SU-DHL-6 (cell line): ENCODE results near the gene GPR26.

Source experiments
- H2AFZ ChIP-seq: fragments of 200-600 bp; sonication (generic); 2 replicates; pipeline ENCODE4 v1.6.1; 2014; ENCODE audit warnings: low read depth, mild to moderate bottlenecking, moderate library complexity, mixed read lengths, antibody characterized with exemption, low read length; ENCODE audit not compliant: severe bottlenecking
- H3F3A ChIP-seq: fragments of 200-600 bp; shearing (Covaris generic); 2 replicates; pipeline ENCODE4 v1.6.0; 2016; ENCODE audit warnings: antibody characterized with exemption, mild to moderate bottlenecking; ENCODE audit not compliant: insufficient read depth
- H3K27ac ChIP-seq: fragments of 200-600 bp; sonication (generic); 2 replicates; pipeline ENCODE4 v1.5.1; 2016; ENCODE audit warnings: low read depth, mild to moderate bottlenecking, low read length, moderate library complexity, mixed read lengths
- H3K27me3 ChIP-seq: fragments of 200-600 bp; sonication (generic), shearing (Covaris generic); 2 replicates; pipeline ENCODE4 v1.6.0; 2014; ENCODE audit warnings: mild to moderate bottlenecking, low read length
- H3K36me3 ChIP-seq: fragments of 200-600 bp; sonication (generic); 2 replicates; pipeline ENCODE4 v1.6.1; 2014; ENCODE audit warnings: mild to moderate bottlenecking, low read length, mixed read lengths
- H3K4me2 ChIP-seq: fragments of 300-600, 200-600 bp; shearing (Covaris generic), sonication (generic); 2 replicates; pipeline ENCODE4 v1.6.0; 2014; ENCODE audit warnings: low read length, low read depth, mild to moderate bottlenecking; ENCODE audit not compliant: poor library complexity, severe bottlenecking
- H3K4me3 ChIP-seq: fragments of 200-600 bp; sonication (generic); 2 replicates; pipeline ENCODE4 v1.5.1; 2014; ENCODE audit warnings: antibody characterized with exemption, low read length, mild to moderate bottlenecking, mixed read lengths; ENCODE audit not compliant: insufficient read depth, poor library complexity, severe bottlenecking
- H3K79me2 ChIP-seq: fragments of 200-600 bp; sonication (generic); 2 replicates; pipeline ENCODE4 v1.6.1; 2014; ENCODE audit warnings: mild to moderate bottlenecking, low read length, moderate library complexity; ENCODE audit not compliant: insufficient read depth
- H3K9ac ChIP-seq: fragments of 200-600 bp; sonication (generic); 2 replicates; pipeline ENCODE4 v1.7.0; 2014; ENCODE audit warnings: mild to moderate bottlenecking, low read length
- H3K9me2 ChIP-seq: fragments of 200-600 bp; sonication (generic); replicated peaks from 2 replicates; pipeline ENCODE4 v1.6.1; 2014; ENCODE audit warnings: low read length; ENCODE audit not compliant: insufficient read depth
- H3K9me3 ChIP-seq: fragments of 200-600 bp; sonication (generic); 2 replicates; pipeline ENCODE4 v1.6.1; 2014; ENCODE audit warnings: low read length, mixed read lengths; ENCODE audit not compliant: insufficient read depth
- H4K20me1 ChIP-seq: fragments of 200-600 bp; sonication (generic); 2 replicates; pipeline ENCODE4 v1.6.1; 2014; ENCODE audit warnings: low read depth, mild to moderate bottlenecking, antibody characterized with exemption, low read length, moderate library complexity, mixed read lengths
- EZH2phosphoT487 ChIP-seq: fragments of 200-600 bp; sonication (generic), shearing (Covaris generic); conservative IDR thresholded peaks from 2 replicates; pipeline ENCODE4 v1.6.1; 2018; ENCODE audit warnings: mild to moderate bottlenecking, antibody characterized with exemption, low read length, moderate library complexity, mixed read lengths
- TF ChIP-seq, protein P1 (sequence below): fragments of 200-600 bp; sonication (generic); IDR thresholded peaks from one replicate; pipeline ENCODE4 v1.5.1; 2017; ENCODE audit warnings: antibody characterized with exemption, mild to moderate bottlenecking, low read length, moderate library complexity; ENCODE audit not compliant: insufficient read depth, poor library complexity, severe bottlenecking

GPR26 gene

DNA sequence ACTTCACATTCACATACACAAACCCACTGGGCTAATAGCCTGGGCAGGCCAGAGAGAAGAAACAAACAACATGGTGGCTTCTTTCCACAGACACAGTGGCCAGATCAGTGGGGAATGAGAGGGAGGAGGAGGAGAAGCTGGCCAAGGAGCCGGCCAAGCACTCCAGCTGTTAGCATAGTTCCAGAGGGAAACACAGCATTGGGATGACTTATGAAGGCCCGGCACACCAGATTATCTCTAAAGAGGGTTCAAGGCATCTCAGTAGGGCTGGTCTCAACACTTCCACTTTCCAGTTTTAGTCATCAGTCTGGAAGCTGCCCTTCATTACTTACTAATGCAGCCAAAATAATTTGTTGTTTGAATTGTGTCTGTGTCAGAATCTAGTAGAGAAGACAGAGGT, 42.1 kb upstream of the GPR26 start:
- no peaks in the 10 kb centered on the region for H3K36me3 ChIP-seq
- H4K20me1 ChIP-seq, result no peaks in the 10 kb centered on the region
- no peak overlapping the region for H3K4me3 ChIP-seq
- no peak overlapping the region for H3K27ac ChIP-seq
- H3K4me2 ChIP-seq, result no peak overlapping the region
- H3K79me2 ChIP-seq, result no peaks in the 10 kb centered on the region
- H3K9me2 ChIP-seq, result no peaks in the 10 kb centered on the region
- no peak overlapping the region for H2AFZ ChIP-seq
- no peak overlapping the region for H3K9ac ChIP-seq
- TF ChIP-seq, protein P1, sequence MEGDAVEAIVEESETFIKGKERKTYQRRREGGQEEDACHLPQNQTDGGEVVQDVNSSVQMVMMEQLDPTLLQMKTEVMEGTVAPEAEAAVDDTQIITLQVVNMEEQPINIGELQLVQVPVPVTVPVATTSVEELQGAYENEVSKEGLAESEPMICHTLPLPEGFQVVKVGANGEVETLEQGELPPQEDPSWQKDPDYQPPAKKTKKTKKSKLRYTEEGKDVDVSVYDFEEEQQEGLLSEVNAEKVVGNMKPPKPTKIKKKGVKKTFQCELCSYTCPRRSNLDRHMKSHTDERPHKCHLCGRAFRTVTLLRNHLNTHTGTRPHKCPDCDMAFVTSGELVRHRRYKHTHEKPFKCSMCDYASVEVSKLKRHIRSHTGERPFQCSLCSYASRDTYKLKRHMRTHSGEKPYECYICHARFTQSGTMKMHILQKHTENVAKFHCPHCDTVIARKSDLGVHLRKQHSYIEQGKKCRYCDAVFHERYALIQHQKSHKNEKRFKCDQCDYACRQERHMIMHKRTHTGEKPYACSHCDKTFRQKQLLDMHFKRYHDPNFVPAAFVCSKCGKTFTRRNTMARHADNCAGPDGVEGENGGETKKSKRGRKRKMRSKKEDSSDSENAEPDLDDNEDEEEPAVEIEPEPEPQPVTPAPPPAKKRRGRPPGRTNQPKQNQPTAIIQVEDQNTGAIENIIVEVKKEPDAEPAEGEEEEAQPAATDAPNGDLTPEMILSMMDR, result no peak
- H3F3A ChIP-seq, result no peaks in the 10 kb centered on the region
- no peaks in the 10 kb centered on the region for H3K9me3 ChIP-seq
- H3K27me3 ChIP-seq, result no peaks in the 10 kb centered on the region

DNA sequence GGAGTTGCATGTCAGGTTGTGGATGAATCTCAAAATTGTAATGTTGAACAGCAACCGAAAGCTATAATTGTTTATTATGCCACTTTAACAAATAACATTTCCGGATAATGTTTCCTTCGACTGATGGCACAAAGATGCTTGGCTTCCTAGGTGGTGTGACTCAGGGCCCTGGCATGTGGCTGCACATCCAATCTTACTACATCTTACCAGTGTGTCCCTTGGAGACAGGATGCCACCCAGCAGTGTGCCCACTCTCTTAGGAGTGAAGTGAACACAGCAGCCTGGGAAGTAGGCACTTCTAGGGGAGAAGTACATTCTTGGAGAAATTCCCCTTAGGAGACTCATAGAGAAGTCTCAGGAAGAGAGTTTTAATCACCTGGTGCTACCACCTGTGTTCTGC, 33.0 kb upstream of the GPR26 start:
- Histone ChIP-seq H3K27ac (no peak overlapping the region), H3K79me2 (no peaks in the 10 kb centered on the region), H3K36me3 (no peaks in the 10 kb centered on the region), H3K9me2 (no peaks in the 10 kb centered on the region), H4K20me1 (no peaks in the 10 kb centered on the region; the same call in 1 of the 2 replicates), H3K4me2 (no peak overlapping the region), H2AFZ (no peak overlapping the region), H3K4me3 (no peak overlapping the region), H3K27me3 (no peaks in the 10 kb centered on the region; the same call in 1 of the 2 replicates), H3K9ac (no peak overlapping the region), H3K9me3 (no peaks in the 10 kb centered on the region), H3F3A (no peaks in the 10 kb centered on the region)
- TF ChIP-seq, protein P1, result no peak
- TF ChIP-seq EZH2phosphoT487, result no peak

DNA sequence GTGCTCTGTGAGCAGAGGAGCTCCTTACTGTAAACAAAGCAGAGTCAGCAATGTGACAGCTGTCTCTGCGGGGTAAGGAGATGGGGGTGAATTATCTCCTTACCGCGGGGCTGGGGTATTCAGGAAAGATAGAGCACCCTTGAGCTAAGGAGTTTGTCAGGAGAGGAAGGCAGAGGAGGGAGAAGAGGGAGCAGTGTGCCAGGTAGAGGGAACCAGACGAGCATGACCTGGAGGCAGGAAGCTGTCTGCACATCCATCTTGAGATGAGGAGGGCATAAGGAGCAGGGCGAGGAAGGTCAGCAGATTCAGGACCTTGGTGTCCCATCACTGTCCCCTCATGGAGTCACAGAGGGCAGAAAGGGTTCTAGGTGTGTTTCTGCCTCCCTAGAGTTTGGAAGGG, 32.5 kb upstream of the GPR26 start:
- H3K27ac ChIP-seq, result no peak overlapping the region
- no peaks in the 10 kb centered on the region for H3F3A ChIP-seq
- no peak overlapping the region for H3K4me2 ChIP-seq
- H3K4me3 ChIP-seq, result no peak overlapping the region
- no peak overlapping the region for H2AFZ ChIP-seq
- H3K79me2 ChIP-seq, result no peaks in the 10 kb centered on the region
- no peaks in the 10 kb centered on the region; the same call in 1 of the 2 replicates for H4K20me1 ChIP-seq
- H3K9me2 ChIP-seq, result no peaks in the 10 kb centered on the region
- H3K9ac ChIP-seq, result no peak overlapping the region
- H3K36me3 ChIP-seq, result no peaks in the 10 kb centered on the region
- H3K9me3 ChIP-seq, result no peaks in the 10 kb centered on the region
- TF ChIP-seq EZH2phosphoT487, result no peak
- TF ChIP-seq, protein P1, result no peak
- H3K27me3 ChIP-seq, result no peaks in the 10 kb centered on the region; the same call in 1 of the 2 replicates
